GM10847 (cell line): ENCODE results near the gene ARNT2.

Source experiments
- POLR2A ChIP-seq: IDR thresholded peaks from 2 replicates; pipeline ENCODE4 v1.6.1; 2011; ENCODE audit not compliant: insufficient read length; ENCODE audit errors: extremely low read depth

Gene ARNT2

DNA sequence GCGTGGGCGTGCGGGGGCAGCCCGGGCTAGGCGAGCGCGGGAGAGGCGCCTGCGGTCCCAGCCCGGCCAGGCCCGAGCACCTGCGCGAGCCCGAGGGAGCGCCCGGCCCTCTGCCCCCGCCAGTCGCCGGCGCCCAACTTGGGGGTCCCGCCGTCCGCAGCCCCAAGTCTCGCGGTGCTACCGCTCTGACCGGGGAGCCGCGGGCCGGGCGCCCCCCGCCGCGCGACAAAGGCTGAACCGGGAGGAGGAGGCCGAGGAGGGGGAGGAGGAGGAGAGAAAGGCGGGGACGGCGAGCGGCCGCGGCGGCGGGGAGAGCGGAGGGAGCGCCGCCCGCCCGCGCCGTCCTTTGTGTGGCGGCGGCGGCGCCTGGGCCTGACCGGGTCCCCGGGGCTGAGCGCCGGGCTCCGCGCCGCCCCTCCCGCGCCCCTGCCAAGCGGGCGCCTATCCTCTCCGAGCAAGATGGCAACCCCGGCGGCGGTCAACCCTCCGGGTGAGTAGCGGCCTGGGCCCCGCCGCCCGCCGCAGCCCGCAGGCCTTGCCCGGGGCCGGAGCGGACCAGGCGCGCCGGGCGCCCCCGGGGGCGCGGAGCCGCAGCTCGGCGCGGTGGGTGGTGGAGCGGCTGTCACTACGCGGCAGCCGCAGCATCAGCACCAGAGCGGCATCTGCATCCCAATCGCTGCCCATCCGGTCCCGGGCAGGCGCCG lies at the start of gene ARNT2:
ARNT2 (plus strand) TSS at position 326 of the 704 bp plus-strand sequence; CDS start at position 460, 134 bp downstream.
- no peak for TF ChIP-seq POLR2A

DNA sequence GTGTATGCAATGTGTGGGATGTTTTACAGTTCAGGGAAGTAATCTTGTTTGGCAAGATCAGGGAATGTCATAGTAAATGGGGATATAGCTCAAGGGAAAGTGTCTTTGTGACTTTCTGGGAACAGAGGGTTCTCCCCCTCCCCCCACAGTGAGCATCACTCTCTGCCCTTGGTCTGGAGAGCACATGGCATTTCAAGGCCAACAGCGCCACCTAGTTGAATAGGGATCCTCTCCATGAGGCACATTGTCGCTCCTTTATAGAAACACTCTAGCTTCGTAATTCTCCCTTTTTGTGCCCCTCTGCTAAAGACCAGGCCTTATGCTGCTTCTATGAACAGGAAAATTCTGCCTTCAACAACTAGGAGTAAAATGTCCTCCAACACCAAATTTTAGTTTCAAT lies 37.1 kb upstream of the ARNT2 start:
- no peak for TF ChIP-seq POLR2A

DNA sequence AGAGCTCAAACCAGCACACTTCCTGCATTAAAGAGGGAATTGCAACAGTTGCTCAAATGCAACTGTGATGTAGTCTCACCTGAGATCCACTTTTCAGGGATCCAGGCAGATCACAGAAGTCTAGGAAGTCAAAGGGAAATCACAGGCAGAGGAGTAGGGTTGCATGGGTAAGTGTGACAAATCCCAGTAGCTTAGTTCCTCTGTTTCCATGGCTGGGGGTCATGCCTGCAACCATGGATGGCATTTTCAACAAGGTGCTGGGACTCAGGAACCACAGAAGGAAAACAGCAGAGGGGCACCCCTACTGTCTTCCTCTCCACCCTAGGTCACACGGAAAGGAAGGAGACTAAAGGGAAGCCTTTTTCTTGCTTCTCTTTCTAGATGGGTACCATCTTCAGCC lies 36.5 kb upstream of the ARNT2 start:
- no peak for TF ChIP-seq POLR2A

DNA sequence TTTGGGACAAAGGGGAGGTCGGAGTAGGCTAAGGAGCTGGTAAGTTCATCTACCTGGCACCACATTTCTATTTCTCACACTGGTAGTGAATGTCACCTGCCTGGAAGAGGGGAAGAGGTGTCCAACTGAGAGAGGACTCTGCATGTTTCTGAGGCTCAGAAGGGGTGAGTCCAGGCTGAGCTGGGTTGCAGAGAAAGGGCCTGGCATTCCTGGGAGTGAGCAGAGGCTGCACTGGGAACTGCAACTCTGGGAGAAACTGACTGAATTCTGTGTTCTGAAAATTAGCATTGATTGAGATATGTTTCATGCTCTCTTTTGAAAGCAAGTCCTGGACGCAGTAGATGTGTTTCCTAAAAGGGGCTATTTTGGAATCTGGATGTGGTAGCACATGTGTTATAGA lies 32.3 kb upstream of the ARNT2 start:
- no peak for TF ChIP-seq POLR2A

DNA sequence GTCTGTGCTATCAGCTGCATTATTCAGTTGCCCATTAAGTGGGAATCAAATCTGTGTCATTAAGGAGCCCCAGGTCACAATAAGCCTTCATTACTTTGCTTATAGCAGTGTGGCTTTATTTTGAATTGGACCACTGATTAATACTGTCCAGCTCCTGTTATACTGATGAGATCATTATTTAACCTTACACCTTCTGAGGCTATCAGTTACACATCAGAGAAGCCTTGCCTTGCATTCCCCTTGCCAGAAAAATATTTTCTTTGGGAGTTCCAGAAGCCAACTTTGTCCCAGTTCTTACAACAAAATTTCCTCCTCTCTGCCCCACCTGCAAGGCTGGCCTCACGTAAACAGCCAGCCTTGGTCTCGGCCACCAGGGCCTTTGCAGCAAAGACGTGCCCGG lies 29.7 kb upstream of the ARNT2 start:
- no peak for TF ChIP-seq POLR2A

DNA sequence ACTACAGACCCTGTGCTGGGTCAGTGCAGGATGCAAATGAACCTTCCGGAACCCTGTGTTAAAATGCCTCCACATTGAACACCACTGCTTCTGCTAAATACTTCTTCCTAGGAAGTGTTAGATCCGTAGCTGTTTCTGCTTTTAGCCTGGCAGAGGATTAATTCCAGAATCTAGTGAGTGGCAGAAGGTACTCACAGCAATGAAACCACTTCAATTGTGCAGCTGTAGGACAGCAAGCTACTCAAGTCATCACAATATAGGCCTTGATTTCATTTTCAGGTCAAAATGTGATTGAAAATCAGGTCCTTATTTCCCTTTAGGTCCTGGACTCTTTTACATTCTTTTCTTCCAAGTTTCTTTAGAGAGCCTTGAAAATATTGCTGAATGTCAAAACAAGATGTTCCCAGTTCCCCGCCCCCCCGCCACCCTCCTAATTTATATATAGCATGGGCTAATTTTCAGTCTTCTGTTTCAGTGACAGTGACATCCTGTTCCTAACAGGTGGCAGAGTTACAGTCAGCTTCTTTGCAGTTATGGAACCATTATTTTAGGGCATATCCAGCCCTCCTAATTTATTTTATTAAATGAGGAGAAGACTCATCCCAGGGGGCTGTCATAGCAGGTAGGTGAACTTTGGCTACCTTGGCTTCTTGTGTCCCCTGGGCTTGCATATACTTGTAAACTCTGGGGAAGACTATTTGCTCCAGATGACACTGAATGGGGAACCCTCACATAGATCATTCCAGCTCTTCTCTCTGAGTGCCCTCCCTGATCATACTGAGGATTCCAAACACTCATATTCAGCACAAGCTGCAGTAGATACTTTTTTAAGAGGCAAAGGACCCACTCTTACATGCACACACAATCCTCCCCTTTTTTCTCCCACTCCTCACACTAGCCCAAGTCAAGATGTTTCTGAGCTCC lies 28.0 kb upstream of the ARNT2 start:
- TF ChIP-seq POLR2A: no peak

DNA sequence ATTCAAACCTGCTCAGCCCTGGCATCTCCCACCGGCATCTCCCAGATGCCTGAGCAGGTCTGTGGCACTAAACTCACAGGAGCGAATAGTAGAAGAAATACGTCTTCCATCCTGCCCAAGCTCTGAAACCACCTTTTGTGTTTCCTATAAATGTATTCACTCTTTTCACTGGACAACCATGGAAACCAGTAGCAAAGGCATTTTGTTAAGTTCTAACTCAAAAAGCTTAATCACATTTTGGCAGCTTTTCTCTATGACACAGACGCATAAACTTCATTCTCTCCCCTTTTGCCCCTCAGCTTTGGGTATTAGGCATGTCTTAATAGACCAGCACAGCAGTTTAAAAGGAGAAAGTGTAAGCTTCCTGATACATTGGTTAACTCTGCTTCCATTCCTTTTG lies 24.5 kb upstream of the ARNT2 start:
- TF ChIP-seq POLR2A: no peak

DNA sequence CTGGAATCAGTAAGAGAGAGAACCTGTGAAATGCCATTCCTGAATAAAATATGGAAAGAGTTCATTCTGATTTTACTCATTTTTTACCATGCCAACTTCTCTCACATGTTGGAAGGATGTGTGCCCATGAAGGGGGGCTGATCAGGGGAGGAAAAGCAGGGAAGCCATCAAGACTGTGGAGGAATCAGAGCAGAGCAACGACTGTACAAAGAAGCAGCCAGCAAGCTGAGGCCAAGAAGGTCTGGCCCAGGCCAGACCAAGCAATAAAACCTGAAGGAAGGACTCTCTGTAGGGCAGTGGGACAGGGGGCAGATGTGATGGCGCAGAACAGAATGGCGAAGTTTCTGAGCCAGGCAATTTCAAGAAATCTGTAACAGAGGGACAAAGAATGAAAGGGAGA lies 24.0 kb upstream of the ARNT2 start:
- no peak for TF ChIP-seq POLR2A

DNA sequence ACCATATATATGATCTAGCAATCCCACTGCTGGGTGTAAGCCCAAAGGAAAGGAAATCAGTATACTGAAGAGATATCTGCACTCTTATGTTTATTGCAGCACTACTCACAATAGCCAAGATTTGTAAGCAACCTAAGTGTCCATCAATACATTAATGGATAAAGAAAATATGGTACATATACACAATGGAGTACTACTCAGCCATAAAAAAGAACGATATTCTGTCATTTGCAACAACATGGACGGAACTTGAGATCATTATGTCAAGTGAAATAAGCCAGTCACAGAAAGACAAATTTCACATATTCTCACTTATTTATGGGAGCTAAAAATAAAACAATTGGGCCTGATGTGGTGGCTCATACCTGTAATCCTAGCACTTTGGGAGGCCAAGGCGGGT lies 21.9 kb upstream of the ARNT2 start:
- no peak for TF ChIP-seq POLR2A

DNA sequence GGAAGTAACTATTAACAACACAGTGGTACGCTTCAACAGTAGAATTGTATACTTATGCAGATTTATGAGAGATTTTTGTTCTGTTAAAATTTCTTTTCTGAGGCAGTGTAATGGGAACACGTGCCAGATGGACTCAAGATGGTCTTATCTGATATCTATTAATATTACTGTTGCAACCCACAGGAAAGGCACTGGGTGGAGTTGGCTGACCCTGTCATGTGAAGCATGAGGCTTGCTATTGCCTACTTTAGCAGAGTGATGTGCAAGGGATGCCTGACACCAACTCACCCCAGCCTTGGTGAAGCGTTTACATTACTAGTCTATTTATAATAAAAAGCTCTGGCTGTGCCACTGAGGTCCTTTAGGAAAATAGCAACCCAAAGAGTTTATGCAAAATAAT lies 19.8 kb upstream of the ARNT2 start:
- TF ChIP-seq POLR2A: no peak

DNA sequence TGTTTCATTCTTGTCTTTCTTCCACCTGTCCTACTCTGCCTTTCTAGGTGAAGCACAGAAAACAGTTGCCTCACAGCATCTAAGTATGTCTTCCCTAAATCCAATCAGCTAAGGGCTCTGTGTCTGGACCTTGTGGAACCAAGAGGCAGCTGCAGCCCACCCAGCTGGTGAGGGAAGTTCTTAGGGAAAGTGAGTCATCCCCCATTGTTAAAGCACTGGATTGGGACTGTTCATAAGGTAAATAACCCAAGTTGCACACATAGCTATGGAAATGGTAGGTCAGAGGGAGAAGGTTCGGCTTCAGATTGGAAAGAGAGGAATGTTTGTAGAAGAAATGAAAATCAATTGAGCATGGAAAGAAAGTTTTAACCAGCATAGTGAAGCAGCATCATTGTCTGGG lies 18.0 kb upstream of the ARNT2 start:
- no peak for TF ChIP-seq POLR2A

DNA sequence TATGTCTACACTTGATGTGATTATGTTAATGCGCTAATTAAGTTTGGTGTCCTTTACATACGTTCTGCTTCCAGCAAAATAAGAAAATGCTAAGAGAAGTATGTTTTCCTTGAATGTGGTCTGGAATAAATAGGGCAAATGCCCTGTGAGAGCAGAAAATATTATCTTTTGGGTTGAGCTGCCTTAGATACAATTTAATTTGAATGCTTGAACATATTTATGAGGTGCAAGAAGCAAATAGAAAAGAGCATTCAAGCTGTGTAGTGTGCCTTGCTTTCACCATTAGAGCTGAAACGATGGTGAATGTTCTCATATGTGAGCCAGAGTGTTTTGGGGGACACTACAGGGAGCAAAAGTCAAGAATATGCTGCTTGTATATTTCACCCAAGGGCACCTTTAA lies 15.9 kb upstream of the ARNT2 start:
- TF ChIP-seq POLR2A: no peak

DNA sequence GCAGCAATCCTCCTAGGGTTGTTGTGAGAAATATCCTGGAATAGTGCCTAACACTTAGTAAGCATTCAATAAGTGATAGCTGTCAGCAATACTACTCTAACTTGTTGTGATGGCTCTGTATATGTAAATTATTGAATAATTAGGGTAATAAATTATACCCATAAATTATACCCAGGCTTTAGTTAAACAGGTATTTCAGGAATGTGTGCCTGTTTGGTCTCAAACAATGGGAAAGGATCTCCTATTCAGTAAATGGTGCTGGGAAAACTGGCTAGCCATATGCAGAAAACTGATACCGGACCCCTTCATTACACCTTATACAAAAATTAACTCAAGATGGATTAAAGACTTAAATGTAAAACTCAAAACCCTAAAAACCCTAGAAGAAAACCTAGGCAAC lies 14.8 kb upstream of the ARNT2 start:
- no peak for TF ChIP-seq POLR2A

DNA sequence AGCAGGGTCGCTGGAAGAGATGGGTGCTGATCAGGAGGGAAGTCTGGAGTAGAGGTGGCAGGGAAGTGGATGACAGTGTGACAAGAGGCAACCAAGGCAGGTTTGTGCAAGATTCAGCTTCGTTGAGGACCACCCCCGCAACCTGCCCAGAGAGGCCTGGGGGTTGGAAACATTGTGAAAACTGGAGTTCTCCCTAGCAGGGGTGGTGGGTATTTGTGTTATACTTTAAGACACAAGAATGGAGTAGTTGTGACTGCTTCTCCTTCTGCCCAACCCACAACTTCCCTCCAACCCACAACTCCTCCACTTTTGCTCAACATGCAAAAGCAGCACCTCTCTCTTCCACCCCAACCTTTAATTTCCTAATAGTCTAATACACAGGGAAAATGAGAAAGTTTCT lies 8.6 kb upstream of the ARNT2 start:
- no peak for TF ChIP-seq POLR2A

DNA sequence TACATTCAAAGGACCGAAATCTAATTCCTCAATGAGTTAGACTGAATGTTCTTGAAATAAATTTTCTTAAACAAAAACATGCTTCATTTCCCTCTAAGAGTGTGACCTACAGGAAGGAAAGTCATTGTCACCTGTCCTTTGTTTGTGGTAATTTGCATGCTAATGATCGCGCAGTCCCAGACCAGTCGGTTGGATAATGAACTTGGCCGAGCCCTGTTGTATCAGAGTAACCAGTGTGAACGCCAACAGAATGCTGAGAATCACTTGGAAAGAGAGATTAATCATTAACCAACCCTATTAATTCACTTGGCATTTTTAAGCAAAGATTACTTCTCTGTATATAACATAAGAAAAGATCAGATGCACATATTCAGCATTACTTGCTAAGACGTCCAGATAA lies 8.1 kb upstream of the ARNT2 start:
- TF ChIP-seq POLR2A: no peak

DNA sequence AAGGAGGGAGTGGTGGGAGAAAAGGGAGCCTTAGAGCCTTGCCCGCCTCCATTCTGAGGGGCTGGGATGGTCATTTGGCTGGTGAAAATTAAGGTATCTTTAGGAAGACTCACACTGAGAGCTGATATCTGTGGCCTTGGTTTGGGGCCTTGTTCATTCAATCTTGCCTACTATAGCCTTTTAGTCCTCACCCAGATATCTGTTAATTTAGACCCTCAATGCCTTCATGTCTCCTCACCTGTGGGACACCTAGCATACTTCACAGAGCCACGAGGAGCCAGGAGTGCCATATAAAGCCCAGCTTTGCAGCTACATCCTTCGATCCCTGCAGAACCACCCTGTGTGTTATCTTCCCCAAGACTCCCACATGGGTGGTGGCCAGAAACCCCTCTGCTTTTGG lies 4.7 kb upstream of the ARNT2 start:
- no peak for TF ChIP-seq POLR2A
